Inferior parietal cortex (tissue), 1 donor: ENCODE measurements around the gene DDC.
A peak's percentile ranks its signal among the peaks of the same experiment; 100 is the strongest.

ENCODE experiments used
- DNase-seq: peaks from one replicate; pipeline ENCODE4 v3.0.0-alpha.2; 2016; ENCODE audit errors: extremely low spot score

The DDC gene

GRCh38 chr7:50456371-50457123, 108.7 kb downstream of the DDC start:
- no peak for DNase-seq

DNA sequence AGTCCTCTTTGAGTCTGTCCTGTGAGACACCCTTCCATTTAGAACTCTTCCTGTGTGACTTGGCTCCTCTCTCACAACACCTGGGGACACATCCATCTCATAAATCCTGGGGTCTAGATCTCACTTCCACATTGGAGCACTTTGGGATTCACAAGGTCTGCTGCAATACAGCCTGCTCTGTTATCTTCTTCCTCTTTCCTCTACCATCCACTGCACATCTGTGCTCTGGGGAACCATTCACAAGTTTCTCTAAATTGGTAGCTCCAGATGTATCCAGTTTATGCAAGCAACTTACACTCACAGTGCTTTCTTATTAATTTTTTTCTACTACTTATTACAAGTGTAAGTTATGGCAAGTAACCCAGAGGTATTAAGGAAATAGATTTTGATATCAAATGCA, 109.5 kb downstream of the DDC start:
- no peak for DNase-seq

DNA sequence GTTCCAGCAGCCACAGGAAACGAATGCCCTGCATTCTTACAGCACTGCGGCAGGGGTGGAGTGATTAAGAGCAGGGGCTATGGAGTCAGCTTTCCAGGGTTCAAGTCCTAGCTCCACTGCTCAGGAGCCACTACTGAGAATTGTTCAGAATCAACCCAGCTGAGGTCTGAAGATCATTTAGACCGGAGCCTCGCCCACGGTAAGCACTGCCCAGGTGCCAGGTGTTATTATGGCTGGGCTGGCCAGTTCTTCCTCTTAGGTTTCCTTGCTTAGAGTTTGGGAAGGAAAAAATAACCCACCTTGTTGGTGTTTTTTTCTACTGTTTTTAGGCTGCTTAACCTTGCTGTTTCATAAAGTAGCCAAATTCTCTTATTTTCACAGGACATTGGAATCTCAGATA, 110.2 kb downstream of the DDC start:
- no peak for DNase-seq

DNA sequence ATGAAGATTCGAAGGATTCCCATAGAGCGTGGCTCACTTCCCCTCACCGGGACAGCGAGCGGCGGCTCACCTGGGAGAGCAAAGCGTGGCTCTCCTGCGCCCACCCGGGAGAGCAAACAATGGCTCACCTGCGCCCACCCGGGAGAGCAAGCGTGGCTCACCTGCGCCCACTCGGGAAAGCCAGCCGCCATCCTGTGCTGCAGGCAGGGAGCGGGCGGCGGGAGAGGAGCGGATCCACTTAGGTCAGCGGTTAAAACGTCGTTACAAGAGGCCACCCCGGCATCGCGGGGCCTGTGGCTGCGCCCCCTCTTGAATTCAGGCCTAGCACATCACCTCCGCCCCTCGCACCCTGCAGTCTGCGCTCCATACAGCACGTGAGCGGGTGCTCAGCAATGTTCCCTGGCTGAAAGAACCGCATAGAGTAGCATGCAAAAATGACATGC, 114.6 kb downstream of the DDC start:
- no peak for DNase-seq

DNA sequence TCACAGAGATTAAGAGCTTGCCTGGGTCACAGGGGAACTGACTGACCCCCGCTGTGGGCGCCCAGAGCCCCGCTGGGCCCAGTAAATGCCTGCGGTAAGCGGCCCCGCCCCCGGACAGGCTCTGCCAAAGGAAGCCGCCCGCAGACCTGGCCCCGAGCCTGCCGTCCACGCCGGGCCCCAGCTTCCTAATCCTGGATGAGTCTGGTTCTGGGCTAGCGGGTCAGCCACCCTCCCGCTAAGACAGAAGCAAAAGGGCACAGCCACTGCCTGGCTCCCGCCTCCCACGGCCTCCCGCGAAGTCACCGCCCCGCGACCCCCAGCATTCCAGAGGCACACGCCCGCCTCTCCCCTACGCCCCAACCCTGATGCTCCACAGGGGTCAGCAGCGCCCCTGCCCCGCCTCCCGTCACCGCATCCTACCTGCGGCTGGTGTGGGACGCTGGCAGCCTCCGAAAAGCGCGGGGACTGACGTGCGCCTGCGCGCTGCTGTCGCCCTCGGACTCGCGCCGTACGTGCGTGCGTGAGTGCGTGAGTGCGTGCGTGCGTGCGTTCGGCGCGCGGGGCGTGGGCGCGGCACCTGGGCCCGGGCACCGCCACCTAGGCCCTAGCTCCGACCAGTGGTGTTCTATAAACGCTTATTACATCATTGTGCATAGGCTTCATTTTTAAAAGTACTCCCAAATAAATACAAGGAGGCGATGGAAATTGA, 115.2 kb downstream of the DDC start, which contains the start of gene FIGNL1:
TSS of gene FIGNL1 (minus strand) at position 470 of the 709 bp plus-strand sequence. CDS start 3,063 bp downstream, outside the sequence.
- DNase-seq: peak; percentile 81

DNA sequence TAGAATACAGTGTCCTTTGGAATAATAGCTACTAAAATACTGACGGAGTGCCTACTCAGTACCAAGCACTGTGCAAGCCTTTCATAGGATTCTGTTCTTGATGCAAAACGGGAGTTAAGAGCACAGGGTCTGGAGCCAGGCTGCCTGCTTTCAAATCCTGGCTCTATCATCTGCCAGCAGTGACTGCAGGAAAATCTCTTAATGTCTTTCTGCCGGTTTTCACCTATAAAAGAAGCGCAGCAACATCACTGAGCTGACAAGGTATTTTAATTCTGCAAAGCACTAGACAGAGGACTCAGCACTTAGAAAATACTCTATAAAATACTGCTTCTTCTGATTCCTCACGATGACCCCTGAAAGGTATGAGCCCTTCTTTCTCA, 115.7 kb downstream of the DDC start:
- no peak for DNase-seq

GRCh38 chr7:50448823-50449222, 116.4 kb downstream of the DDC start:
- DNase-seq: no peak

GRCh38 chr7:50446542-50446960, 118.7 kb downstream of the DDC start:
- no peak for DNase-seq

GRCh38 chr7:50436133-50436806, 128.9 kb downstream of the DDC start:
- no peak for DNase-seq

DNA sequence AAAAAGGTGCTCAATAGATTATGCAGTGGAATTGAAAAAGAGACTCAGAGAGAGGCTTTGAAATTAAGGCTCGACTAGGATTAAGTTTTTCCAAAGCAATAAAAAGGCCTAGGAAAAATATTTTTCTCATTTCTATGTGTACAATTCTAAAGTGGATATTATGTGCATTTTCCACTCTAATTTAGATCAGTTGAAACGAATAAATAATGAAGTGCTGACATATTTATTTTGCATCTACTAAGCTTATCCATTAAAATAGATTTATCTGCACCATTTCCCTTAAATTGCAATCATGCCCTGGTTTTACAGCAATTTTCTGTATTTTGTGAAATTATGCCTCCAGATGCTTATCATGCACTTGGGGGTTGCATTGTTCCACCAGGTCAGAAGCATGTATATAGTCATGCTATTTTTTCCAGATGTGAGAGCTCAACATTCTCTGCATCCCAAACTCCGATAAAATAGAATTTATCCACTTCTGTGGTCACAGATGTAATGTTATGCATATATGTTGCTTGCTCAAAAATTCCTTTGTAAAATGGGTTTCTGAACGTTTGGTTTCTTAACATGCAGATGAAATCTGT, 133.4 kb downstream of the DDC start:
- no peak for DNase-seq

GRCh38 chr7:50431316-50431715, 133.9 kb downstream of the DDC start:
- DNase-seq: no peak

- DNase-seq: no peak
Measured at GRCh38 chr7:50428911-50429310, 136.3 kb downstream of the DDC start.

DNA sequence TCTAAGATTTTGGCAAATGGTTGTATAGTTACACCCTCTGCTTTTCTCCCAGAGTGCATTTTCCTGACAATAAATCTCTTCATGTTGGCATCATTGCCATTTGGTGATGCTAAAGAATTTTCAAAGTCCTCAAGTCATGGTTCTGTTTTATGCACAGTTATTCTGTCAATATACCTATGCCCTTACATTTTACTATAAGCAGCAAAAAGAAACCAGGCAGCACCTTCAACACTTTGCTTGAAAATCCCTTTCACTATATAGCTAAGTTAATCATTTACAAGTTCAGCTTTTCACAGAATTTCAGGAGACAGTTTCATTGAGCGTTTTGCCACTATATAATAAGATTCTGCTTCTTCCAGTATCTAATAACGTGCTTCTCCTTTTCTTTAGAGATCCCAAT, 137.7 kb downstream of the DDC start:
- no peak for DNase-seq

DNA sequence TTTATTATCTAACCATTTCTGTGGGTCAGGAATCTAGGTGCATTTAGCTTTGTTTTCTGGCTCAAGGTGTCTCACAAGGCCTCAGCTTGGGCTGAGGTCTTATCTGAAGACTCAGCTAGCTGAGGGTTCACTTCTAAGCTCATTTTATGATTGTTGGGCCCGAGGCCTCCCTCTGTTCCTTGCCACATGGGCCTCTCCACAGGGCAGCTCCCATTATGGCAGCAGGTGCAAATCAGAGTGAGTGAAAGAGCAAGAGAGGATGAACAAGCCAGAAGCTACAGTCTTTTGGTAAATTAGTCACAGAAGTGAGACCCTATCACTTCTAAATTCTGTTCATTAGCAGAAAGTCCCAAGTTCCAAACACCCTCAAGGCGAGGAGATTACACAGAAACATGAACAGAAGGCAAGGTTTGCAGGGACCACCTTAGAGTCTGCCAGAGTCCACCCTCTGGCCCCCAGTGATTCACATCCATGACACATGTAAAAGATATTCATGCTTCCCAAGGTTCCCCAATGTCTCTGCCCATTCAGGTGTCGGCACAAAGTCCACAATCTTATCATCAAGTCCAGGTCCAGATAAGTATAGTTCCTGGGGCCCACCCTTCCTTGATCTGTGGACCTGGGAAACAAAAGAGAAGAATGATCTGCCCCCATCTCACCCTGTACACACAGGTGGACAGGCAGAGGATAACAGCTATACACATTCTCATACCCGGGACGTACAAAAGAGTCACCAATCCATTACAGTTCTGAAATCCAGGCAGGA, 138.7 kb downstream of the DDC start:
- no peak for DNase-seq

DNA sequence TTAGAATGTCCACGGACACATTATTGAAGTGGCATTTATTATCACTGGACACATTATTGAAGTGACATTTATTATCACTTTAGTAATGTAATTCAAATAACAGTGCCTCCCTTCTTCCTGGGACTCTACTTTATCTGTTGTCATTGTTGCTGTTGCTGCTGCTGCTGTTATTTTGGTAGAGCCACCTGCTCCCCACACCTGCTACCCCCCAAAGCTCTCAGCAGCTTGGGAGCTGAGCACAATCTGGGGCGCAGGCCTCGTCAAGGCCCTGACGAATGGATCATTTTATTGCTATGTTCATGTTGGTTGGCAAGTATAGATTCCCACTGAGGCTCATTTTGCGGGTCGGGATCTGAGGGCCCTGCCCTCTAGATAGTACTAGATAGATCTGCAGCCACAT, 139.9 kb downstream of the DDC start:
- no peak for DNase-seq

GRCh38 chr7:50423860-50424259, 141.3 kb downstream of the DDC start:
- no peak for DNase-seq

DNA sequence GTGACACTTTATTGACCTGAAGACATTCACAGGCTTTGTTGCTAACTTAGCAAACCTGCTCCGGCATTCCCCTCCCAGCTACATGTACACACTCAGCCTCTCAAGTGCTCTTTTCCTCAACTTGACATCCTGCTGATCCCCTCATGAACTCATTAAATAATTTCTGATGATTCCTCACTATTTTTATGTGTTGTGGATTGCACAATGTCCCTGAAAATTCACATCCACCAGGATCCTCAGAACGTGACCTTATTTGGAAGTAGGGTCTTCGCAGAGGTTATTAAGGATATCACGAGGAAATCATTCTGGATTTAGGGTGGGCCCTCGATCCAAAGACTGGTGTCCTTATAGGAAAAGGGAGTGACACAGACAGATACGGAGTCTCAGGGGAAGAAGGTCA, 142.3 kb downstream of the DDC start:
- no peak for DNase-seq

GRCh38 chr7:50421043-50421442, 144.2 kb downstream of the DDC start:
- no peak for DNase-seq

DNA sequence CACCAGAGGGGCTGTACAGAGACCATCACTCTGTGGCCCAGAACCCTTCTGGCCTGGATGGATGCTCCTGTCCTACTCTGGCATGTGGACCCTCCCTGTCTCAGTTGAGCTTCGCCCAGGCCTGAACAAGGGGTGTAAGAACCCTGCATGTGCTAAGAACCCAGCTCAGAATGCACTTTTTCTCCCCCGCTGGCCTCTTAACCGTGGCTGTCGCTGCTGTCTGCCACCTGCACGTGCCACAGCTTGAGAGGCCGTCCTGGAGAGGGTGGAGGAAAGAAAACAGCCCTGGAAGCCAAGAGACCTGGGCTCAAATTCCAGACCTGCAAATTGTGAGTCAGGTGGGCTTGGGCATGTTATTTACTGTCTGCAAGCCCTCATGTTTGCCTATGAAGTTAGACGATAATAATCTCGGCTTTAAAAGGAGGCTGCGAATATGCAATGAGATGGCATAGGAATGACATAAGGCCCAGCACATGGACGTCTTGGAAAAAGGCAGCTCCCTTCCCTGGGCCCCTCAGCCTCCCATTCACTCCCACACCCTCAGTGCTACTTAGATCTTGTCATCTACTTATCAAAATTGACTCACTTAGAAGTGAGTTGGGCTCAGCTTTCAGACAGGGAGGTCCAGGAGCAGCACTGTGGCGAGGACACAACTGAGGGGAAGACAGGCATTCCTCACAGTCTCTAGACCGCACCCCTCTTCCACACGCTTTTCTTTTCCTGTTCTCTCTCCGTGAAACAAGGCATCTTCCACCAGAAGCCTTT, 146.5 kb downstream of the DDC start:
- no peak for DNase-seq

DNA sequence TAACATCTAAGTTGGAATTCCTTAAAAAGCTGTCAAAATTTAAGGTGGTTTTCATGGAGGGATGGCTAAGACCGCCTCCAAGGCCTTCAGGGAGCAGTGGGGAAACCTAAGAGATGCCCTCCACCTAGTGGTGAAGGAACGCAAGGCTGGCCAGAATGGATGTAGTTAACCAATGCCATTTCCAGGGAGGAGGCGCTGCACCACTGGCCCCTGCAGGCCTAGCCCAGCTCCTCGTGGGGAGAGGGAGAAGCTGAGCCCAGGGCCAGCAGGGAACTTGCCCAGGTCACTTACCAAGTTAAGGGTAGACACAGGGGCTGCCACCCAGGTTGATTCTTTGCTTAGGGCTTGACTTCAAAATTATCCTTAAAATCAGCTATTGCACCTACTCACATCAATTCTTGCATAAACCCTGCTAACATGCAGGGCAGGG, 147.1 kb downstream of the DDC start:
- peak; percentile 71 for DNase-seq
